HepG2 (cell line): ENCODE results near the gene PDE9A. TPM values are rescaled to one million over a fixed set of nuclear protein-coding genes. Genes with fewer than 3 reads are reported as not detected.

Source experiments
- ATM ChIP-seq: fragments of 450-650 bp; IDR thresholded peaks from 2 replicates; pipeline ENCODE4 v1.7.1; 2017; ENCODE audit warnings: mild to moderate bottlenecking, borderline replicate concordance
- CENPX ChIP-seq: sonication (generic); formaldehyde crosslinking; IDR thresholded peaks from 2 replicates; pipeline ENCODE4 v1.9.0; 2021; ENCODE audit warnings: mild to moderate bottlenecking, missing genetic modification reagents, moderate library complexity
- CREB1 ChIP-seq, 2 experiments: fragments of 450-650 bp in 1 of 2; IDR thresholded peaks; 2 replicates each; pipeline ENCODE4 v1.6.1; 2016 to 2017; ENCODE audit warnings: control low read depth in 1 of 2, mild to moderate bottlenecking in 1 of 2, missing compliant biosample characterization in 1 of 2, missing genetic modification characterization in 1 of 2
- ELF1 ChIP-seq: sonication (generic); formaldehyde crosslinking; IDR thresholded peaks from 2 replicates; pipeline ENCODE4 v1.4.0; 2020; ENCODE audit warnings: missing genetic modification reagents
- GFI1 ChIP-seq: sonication (generic); formaldehyde crosslinking; IDR thresholded peaks from 2 replicates; pipeline ENCODE4 v1.5.0; 2020; ENCODE audit warnings: missing genetic modification reagents, mild to moderate bottlenecking, borderline replicate concordance
- HOXA7 ChIP-seq: sonication (generic); formaldehyde crosslinking; IDR thresholded peaks from 2 replicates; pipeline ENCODE4 v1.8.1; 2022; ENCODE audit warnings: mild to moderate bottlenecking, missing genetic modification reagents, moderate library complexity
- ISL2 ChIP-seq: sonication (generic); formaldehyde crosslinking; IDR thresholded peaks from 2 replicates; pipeline ENCODE4 v1.5.0; 2020; ENCODE audit warnings: missing genetic modification reagents
- LBX2 ChIP-seq: sonication (generic); formaldehyde crosslinking; IDR thresholded peaks from 2 replicates; pipeline ENCODE4 v1.5.0; 2020; ENCODE audit warnings: missing genetic modification reagents, mild to moderate bottlenecking, borderline replicate concordance
- MXD4 ChIP-seq: IDR thresholded peaks from 2 replicates; pipeline ENCODE4 v1.6.1; 2016; ENCODE audit warnings: mild to moderate bottlenecking, missing biosample characterization, missing genetic modification reagents
- MYC ChIP-seq: sonication (generic); formaldehyde crosslinking; IDR thresholded peaks from 2 replicates; pipeline ENCODE4 v1.9.0; 2021; ENCODE audit warnings: missing genetic modification reagents, borderline replicate concordance
- NFIB ChIP-seq: sonication (generic); formaldehyde crosslinking; IDR thresholded peaks from 2 replicates; pipeline ENCODE4 v1.9.0; 2021; ENCODE audit warnings: missing genetic modification reagents, mild to moderate bottlenecking, borderline replicate concordance
- RARG ChIP-seq: sonication (generic); formaldehyde crosslinking; IDR thresholded peaks from 2 replicates; pipeline ENCODE4 v1.4.0; 2020; ENCODE audit warnings: low read depth, mild to moderate bottlenecking, missing genetic modification reagents
- RBAK ChIP-seq: sonication (generic); formaldehyde crosslinking; IDR thresholded peaks from 2 replicates; pipeline ENCODE4 v1.5.1; 2020; ENCODE audit warnings: mild to moderate bottlenecking, missing genetic modification reagents
- RCOR2 ChIP-seq: IDR thresholded peaks from 2 replicates; pipeline ENCODE4 v1.6.1; 2016; ENCODE audit warnings: missing biosample characterization, missing genetic modification reagents
- TERF1 ChIP-seq: sonication (generic); formaldehyde crosslinking; IDR thresholded peaks from 2 replicates; pipeline ENCODE4 v1.8.0; 2022; ENCODE audit warnings: mild to moderate bottlenecking, missing genetic modification reagents, moderate library complexity
- YEATS4 ChIP-seq: sonication (generic); formaldehyde crosslinking; IDR thresholded peaks from 2 replicates; pipeline ENCODE4 v1.4.0; 2020; ENCODE audit warnings: missing genetic modification reagents, borderline replicate concordance
- ZBTB25 ChIP-seq: IDR thresholded peaks from 2 replicates; pipeline ENCODE4 v1.6.1; 2018; ENCODE audit warnings: missing genetic modification reagents
- ZBTB34 ChIP-seq: sonication (generic); formaldehyde crosslinking; IDR thresholded peaks from 2 replicates; pipeline ENCODE4 v1.8.0; 2022; ENCODE audit warnings: mild to moderate bottlenecking, missing genetic modification reagents
- ZBTB46 ChIP-seq: sonication (generic); formaldehyde crosslinking; IDR thresholded peaks from 2 replicates; pipeline ENCODE4 v1.4.0; 2020; ENCODE audit warnings: mild to moderate bottlenecking, missing genetic modification reagents, borderline replicate concordance
- ZC3H4 ChIP-seq: sonication (generic); formaldehyde crosslinking; IDR thresholded peaks from 2 replicates; pipeline ENCODE4 v1.4.0; 2020; ENCODE audit warnings: missing genetic modification reagents, borderline replicate concordance
- ZMYM3 ChIP-seq: sonication (generic); formaldehyde crosslinking; IDR thresholded peaks from 2 replicates; pipeline ENCODE4 v1.5.1; 2020; ENCODE audit warnings: mild to moderate bottlenecking, missing genetic modification reagents
- ZNF484 ChIP-seq: sonication (generic); formaldehyde crosslinking; IDR thresholded peaks from 2 replicates; pipeline ENCODE4 v1.5.1; 2020; ENCODE audit warnings: mild to moderate bottlenecking, low read depth, missing genetic modification reagents, borderline replicate concordance
- ZNF737 ChIP-seq: sonication (generic); formaldehyde crosslinking; IDR thresholded peaks from 2 replicates; pipeline ENCODE4 v1.5.0; 2020; ENCODE audit warnings: missing genetic modification reagents, mild to moderate bottlenecking, borderline replicate concordance
- ZNF747 ChIP-seq: sonication (generic); formaldehyde crosslinking; IDR thresholded peaks from 2 replicates; pipeline ENCODE4 v1.8.1; 2023; ENCODE audit warnings: missing genetic modification reagents, mild to moderate bottlenecking, borderline replicate concordance
- ZNF850 ChIP-seq: sonication (generic); formaldehyde crosslinking; conservative IDR thresholded peaks from 2 replicates; pipeline ENCODE4 v1.9.0; 2021; ENCODE audit warnings: mild to moderate bottlenecking, missing genetic modification reagents
- ZNF878 ChIP-seq: sonication (generic); formaldehyde crosslinking; IDR thresholded peaks from 2 replicates; pipeline ENCODE4 v1.8.1; 2023; ENCODE audit warnings: mild to moderate bottlenecking, missing genetic modification reagents, moderate library complexity
- polyA plus RNA-seq, 8 experiments: library from polyadenylated mRNA; depleted of rRNA in 3 of 8; stranded (reverse) in 7 of 8; unstranded in 1 of 8; fragments of >200 nt; fragmentation: Illumina TruSeq in 4 of 8; extraction: Trizol in 4 of 8; gene quantifications; 2 replicates each; pipeline versions ENCODE4 v1.2.1 to v1.2.3, GENCODE V29; 2011 to 2016; ENCODE audit warnings: low read depth in 4 of 8, missing spikeins in 1 of 8, mixed read lengths in 1 of 8; ENCODE audit not compliant: insufficient read depth in 1 of 8
- total RNA-seq, 5 experiments: library from RNA; depleted of rRNA; stranded (reverse); fragments of >200 nt; fragmentation: Illumina TruSeq; extraction: Trizol; gene quantifications; 2 replicates each; pipeline ENCODE4 v1.2.3, GENCODE V29; 2016; ENCODE audit warnings: low read depth in 1 of 5

Gene PDE9A
- total and polyA plus RNA-seq, 2 of the 13 experiments (the other 11 are each of a cell fraction or from before 2014, with no cell fraction given) = 4.6 to 19.7 TPM

GRCh38 chr21:42711667-42712066, 58.2 kb downstream of the PDE9A start (continued):
- TF ChIP-seq MXD4 = peak; percentile 25; the same call in 1 of the 2 replicates
- TF ChIP-seq ZMYM3 (CRISPR knock-in tag) = peak; percentile 72; the same call in 1 of the 2 replicates
- no peak for TF ChIP-seq ATM
- TF ChIP-seq GFI1 = no peak; the same call in 1 of the 2 replicates
- TF ChIP-seq RARG = no peak
- TF ChIP-seq ZC3H4 (CRISPR knock-in tag) = no peak
- no peak for TF ChIP-seq ZNF850 (CRISPR knock-in tag)
- peak; percentile 76; the same call in 1 of the 2 replicates for TF ChIP-seq YEATS4
- no peak for TF ChIP-seq RBAK
- no peak for TF ChIP-seq ZNF747 (CRISPR knock-in tag)
- no peak for TF ChIP-seq ZNF484 (CRISPR knock-in tag)
- no peak for TF ChIP-seq HOXA7 (CRISPR knock-in tag)
- no peak for TF ChIP-seq CREB1 (IDR thresholded peaks at IDR 0.05)
- TF ChIP-seq CREB1 (CRISPR knock-in tag; IDR thresholded peaks at IDR 0.05) = no peak
- TF ChIP-seq MYC (CRISPR knock-in tag) = no peak
- TF ChIP-seq NFIB = no peak
- TF ChIP-seq ZBTB34 (CRISPR knock-in tag) = 0 out of 2 replicates have a peak, but pooled peaks have one; percentile 47
- peak; percentile 82 for TF ChIP-seq RCOR2
- TF ChIP-seq ISL2 (CRISPR knock-in tag) = peak; percentile 78
- TF ChIP-seq ZBTB25 = no peak
- TF ChIP-seq LBX2 (CRISPR knock-in tag) = no peak
- TF ChIP-seq TERF1 (CRISPR knock-in tag) = no peak
- peak; percentile 50; the same call in 1 of the 2 replicates for TF ChIP-seq ELF1 (CRISPR knock-in tag)
- TF ChIP-seq ZBTB46 (CRISPR knock-in tag) = no peak
- TF ChIP-seq CENPX = no peak
- no peak for TF ChIP-seq ZNF878
- no peak for TF ChIP-seq ZNF737 (CRISPR knock-in tag)
